NK-92 (cell line): Measurements from ENCODE around the gene PHLDA3.
"Not testable (repeated sequence)": the region's sequence is repeated elsewhere in the genome, so short reads cannot be mapped to it uniquely, and the experiment has no call there.

Experiments
- DNase-seq: peaks from one replicate; lab custom pipeline; 2025; ENCODE audit not compliant: unreplicated experiment; lab: John Stamatoyannopoulos, UW

PHLDA3 gene

DNA sequence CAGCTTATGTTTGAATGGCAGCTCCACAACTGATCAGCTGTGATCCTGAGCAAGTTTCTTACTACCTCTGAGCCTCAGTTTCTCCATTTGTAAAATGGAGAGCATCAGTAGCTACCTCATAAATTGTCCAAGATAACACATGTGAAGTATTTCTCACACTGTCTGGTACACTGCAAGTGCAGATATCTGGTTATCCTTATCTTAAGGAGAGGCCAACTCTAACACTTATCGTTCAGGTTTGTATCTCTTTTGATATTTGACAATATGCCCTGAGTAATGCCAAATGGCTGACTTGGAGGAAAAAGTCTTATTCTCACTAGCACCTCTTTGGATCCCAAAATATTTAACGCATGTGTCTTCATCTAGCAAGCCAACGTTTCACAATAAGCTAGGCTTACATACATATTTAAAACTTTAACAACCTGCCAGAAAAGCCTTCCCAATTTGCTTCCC, 35.2 kb upstream of the PHLDA3 start:
- DNase-seq: no peak

DNA sequence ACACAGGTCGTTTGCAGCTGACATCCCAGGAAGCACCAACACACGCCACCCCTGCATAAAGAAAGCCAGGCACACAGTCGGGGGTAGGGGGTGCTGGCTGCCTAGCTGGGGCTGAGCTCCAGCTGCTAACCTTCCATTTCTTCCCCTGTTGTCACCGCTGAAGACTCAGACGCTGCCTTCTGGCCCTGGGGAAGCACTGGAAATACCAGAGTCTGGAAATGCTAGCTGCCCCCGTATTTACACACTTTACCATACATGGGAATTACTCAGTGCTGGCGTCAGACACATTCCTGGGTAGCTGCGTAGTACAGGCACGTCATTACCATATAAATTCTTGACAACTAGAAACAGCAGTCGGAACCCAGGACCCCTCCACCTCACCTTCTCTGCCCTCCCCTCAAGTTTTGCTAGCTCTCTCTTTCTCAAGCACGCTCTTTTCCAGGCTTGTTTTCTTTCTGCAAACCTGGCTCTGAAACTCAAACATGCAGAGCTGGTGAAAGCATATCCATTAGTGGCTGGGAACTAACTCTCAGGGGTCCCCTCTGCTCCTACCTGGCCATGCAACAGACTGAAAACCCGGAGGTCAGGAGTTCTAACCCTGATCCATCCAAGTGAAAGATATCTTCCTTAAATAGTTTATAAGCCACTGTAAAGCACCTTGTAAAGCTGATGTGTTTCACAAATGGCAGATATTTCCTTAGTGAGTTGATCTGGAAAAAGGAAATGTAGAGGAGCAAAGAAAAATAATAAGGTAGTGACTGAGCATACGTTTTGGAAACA, 34.6 kb upstream of the PHLDA3 start:
- no peak for DNase-seq

- DNase-seq: no peak
Observed at GRCh38 chr1:201502511-201502857, 33.5 kb upstream of the PHLDA3 start.

DNA sequence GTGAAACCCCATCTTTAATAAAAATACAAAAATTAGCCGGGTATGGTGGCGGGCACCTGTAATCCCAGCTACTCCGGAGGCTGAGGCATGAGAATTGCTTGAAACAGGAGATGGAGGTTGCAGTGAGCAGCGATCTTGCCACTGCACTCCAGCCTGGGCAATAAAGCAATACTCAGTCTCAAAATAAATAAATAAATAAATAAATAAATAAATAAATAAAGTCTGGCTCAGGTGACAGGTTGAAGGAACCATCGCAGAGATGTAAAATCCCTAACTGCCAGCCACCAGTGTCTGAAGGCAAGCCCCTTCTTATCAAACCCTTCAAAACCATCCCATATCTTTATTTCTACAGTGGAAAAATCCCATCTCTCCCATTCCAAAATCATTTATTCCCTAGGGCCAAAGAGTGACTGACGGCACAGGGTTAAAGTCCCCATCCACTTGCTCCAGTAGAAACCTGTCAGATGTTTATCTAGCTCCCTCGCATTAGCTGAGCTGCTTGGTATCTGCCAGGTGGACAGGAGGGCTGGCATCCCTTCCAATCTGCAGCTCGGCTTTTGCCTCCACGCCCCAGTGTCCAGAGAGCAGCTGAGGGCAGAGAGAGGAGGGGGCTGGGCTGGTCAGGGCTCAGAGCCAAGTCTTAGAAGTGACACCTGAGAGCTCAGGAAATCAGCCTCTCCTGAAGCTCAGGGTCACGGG, 33.0 kb upstream of the PHLDA3 start:
- DNase-seq: no peak

- DNase-seq: no peak
Observed at GRCh38 chr1:201501144-201501543, 32.2 kb upstream of the PHLDA3 start.

- DNase-seq: no peak
Observed at GRCh38 chr1:201500670-201501120, 31.7 kb upstream of the PHLDA3 start.

GRCh38 chr1:201499795-201500669, 31.0 kb upstream of the PHLDA3 start:
- no peak for DNase-seq

DNA sequence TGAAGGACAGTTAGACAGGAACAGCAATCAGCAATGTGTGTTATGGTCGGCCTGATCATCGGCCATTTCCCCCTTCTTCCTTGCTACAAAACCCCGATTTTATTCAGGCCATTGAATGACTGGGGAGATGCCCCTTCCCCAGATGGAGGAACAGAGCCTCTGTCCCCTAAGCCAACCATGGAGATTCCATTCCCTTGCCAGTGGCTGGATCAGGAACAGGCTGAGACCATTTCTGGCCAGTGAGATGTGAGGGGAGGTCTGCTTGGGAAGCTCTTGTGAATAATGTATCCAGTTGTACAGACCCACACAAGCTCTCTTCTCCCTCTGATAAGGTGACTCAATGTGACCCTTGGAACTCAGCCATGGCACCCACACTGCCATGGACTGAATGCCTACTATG, 30.2 kb upstream of the PHLDA3 start:
- no peak for DNase-seq

- DNase-seq: no peak
Observed at GRCh38 chr1:201498621-201499020, 29.6 kb upstream of the PHLDA3 start.

- no peak for DNase-seq
Observed at GRCh38 chr1:201497935-201498509, 29.0 kb upstream of the PHLDA3 start.

DNA sequence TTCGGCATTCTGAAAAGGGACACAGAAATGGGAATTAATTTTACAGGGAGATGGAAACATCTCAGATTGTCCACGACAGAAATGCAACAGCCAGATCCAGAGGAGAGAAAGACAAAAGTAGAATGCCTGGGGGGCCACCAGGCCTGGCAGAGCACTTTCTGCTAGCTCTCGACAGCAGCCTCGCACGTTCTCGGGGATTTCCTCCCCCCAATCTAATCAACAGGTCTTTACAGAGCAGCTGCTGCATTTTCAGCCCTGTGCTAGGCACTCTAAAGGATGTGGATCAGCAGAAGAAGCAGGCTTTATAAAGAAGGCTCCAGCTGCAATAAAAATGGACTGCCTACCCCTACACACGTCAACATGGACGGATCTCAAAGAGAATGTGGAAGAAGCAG, 27.3 kb upstream of the PHLDA3 start:
- DNase-seq: no peak

- no peak for DNase-seq
Observed at GRCh38 chr1:201495551-201496295, 26.7 kb upstream of the PHLDA3 start.

- no peak for DNase-seq
Observed at GRCh38 chr1:201493757-201494617, 25.0 kb upstream of the PHLDA3 start.

DNA sequence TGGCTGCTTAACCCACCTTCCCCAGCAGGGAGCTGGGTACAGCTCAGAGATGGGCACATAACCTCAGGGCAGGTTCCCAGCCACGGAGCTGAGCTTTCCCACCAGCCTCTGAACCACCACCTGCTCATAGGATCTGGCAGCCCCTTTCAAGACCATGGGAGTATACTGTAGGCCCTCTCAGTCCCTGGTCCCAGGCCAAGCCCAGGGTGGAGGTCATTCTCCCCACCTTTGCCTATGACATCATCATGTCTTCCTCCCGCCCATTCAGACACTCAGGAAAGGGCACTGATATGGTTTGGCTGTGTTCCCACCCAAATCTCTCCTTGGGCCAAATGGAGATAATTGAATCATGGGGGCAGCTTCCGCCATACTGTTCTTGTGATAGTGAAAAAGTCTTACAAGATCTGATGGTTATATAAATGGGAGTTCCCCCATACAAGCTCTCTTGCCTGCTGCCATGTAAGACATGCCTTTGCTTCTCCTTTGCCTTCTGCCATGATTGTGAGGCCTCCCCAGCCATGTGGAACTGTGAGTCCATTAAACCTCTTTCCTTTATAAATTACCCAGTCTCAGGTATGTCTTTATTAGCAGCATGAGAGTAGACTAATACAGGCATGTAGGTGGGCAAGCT, 24.2 kb upstream of the PHLDA3 start:
- not testable (repeated sequence) for DNase-seq

GRCh38 chr1:201491896-201492511, 23.0 kb upstream of the PHLDA3 start:
- DNase-seq: no peak

GRCh38 chr1:201490708-201491131, 21.7 kb upstream of the PHLDA3 start:
- no peak for DNase-seq

- DNase-seq: no peak
Observed at GRCh38 chr1:201489643-201490261, 20.8 kb upstream of the PHLDA3 start.
